ENCODE results near the gene OPN1MW.

DNA sequence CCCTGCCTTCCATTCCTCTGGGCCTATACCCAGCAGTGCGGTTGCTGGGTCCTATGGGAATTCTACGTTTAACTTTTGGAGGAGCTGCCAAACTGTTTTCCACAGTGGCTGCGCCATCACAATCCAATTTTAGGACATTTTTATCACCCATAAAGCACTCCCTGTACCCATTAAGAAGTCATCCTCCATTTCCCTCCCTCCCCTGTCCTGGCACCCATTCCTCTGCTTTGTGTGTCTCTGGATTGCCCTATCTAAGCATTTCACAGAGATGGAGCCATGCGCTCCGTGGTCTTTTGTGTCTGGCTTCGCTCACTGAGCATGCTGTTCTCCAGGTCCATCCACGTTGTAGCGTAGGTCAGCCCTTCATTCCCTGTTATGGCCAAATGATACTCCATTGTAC lies 40.0 kb upstream of the OPN1MW start:
- TF ChIP-seq ZBTB21 (CRISPR knock-in tag; IDR thresholded peaks at IDR 0.05; ENCODE audit: borderline replicate concordance) (no peak), SP1 (CRISPR knock-in tag; conservative IDR thresholded peaks at IDR 0.05) (no peak)
